NCI-H226 (cell line): Measurements from ENCODE around the gene CPNE4.
"Not testable (repeated sequence)": the region's sequence is repeated elsewhere in the genome, so short reads cannot be mapped to it uniquely, and the experiment has no call there.

Experiments
- DNase-seq: peaks from one replicate; pipeline ENCODE4 v3.0.0-alpha.2; 2015

CPNE4 gene

GRCh38 chr3:131518680-131519079 is 516.1 kb downstream of the CPNE4 start:
- no peak for DNase-seq

- no peak for DNase-seq
Observed at GRCh38 chr3:131505421-131505820, 529.4 kb downstream of the CPNE4 start.

- no peak for DNase-seq
Observed at GRCh38 chr3:131503320-131503635, 531.5 kb downstream of the CPNE4 start.

DNA sequence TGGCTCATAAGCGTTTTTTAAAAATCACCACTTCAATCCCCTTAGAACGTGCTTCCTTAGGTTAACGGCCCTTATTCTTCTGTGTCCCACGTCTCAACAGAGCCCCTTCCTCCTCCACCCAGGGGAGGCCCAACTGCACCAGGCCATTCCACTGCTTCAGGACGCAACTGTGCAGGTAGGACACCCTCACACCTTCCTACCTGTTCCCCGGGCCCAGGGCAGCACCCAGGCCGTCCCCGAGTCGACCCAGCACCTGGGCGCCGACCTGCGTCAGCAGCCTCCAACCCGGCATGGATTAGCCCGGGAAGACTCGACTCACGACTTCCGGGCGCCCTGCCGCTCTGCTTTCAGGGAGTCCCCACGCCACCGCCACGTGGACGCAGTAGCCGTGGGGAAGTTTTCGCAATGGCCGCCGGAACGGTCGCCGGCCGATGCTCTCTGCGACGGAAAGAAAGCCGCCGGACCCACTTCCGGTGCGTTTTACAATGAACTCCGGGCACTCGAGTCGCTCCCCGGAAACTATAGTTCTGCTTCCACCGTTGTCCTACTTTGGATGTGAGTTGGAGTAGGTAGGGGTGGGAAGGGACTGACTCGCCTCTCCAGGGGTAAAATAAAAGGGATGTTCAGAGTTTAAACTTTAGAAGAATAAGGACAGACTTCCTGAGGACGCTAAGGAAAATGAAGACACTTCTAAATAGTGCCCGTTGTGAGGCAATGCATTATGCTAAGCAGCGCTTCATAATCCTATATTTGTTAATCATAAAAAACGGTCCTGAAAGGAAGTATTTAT is 532.1 kb downstream of the CPNE4 start, which contains the start of gene MRPL3:
TSS of gene MRPL3 (minus strand) at position 442 of the 790 bp plus-strand sequence. CDS start at position 292, 150 bp downstream.
- DNase-seq: peak; percentile 78

- no peak for DNase-seq
Observed at GRCh38 chr3:131501949-131502348, 532.9 kb downstream of the CPNE4 start.

DNA sequence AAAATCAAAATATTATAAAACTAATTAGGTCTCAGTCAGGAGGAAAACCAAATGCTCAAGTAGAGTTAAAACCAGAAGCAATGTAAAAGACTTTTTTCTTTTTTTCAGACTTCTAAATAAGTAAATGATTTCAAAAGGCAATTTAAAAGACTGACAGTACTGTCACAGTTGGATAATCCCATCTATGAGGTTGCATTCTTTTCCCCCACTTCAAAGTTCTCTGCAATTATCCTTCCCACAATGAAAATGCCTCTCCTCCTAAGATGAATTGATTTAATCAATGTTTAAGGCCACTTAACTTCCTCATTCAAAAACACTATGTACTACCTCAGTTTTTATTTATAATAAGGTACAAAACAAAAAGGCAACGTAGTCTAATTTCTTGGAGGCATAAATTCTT is 540.1 kb downstream of the CPNE4 start:
- DNase-seq: no peak

DNA sequence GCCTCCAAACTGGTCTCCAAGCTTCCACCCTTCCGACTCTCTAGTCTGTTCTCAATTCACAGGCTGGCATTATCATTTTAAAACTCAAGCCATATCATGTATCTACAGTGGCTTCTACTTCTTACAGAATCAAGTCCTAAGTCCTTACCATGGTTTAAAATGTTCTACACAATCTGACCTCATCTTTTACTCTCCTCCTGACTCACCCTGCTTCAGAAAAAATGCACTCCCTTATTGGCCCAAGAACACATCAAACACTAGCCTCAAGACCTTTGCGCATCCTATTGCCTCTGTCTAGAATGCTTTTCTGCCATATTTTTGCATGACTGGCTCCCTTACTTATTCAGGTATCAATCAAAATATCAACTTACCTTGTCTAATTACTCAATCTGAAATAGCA is 543.0 kb downstream of the CPNE4 start:
- DNase-seq: no peak

DNA sequence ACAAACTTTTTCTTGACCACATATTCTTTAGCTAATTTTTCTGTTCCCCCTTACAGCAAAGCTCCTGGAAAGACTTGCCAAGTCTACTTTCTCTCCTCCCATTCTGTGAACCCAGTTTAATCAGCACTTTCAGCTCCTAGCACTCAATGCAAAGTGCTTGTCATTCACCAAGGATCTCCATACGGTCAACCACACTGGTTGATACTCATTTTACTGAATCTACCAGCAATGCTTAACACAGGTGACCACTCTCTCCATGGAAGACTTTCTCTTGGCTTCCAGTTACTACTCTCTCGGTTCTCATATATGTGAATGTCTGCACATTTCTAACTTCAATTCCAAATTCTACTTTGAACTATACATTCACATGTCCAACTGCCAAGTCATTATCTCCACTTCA is 543.7 kb downstream of the CPNE4 start:
- no peak for DNase-seq

- not testable (repeated sequence) for DNase-seq
Observed at GRCh38 chr3:131486545-131486944, 548.3 kb downstream of the CPNE4 start.

DNA sequence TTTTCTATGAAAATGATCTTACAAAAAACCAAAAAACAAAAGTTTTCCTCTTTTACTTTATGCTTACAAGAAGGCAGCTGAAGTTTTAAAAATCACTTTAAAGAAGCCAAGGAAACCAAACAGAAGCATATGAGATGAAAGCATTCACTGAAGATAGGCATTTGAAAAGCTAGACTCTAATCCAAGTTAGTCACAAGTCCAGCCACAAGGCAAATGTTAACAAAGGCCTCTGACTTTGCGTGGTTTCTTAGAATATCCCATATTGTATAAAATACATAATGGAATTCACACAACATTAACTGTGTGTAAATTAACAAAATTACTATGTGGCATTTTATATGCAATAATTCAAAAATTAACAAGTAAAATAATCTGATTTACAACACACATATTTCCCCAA is 549.7 kb downstream of the CPNE4 start:
- DNase-seq: no peak

DNA sequence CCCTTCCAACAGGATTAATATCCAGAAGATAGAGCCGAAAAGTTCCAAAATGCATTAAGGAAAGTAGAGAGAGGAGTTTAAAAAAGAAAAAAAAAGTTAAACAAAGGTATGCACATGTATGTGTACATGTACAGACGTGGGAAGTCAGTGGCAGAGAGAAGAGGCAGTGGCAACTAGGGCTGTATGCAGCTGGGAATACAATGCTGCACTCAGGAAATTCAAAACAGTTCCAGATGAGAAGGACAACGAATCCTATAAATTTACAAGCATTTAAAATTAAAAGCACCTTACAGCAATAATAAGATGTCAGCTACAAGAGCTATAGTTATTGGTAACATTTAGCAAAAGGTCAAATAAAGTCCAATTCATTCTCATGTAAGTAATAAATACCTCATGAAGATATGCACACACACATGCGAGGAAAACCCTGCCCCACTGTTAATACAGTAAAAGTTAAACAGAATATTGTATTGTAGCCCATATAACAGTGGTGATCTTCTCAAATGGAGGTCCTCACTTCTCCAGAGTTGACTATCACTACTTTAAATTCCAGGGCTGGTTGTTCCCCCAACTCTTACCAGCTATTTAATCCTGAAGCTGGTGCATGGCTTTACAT is 550.2 kb downstream of the CPNE4 start:
- DNase-seq: no peak
